Heart right ventricle (tissue), 16 donors: ENCODE results near the gene ISCU. TPM values are rescaled to one million over a fixed set of nuclear protein-coding genes. Genes with fewer than 3 reads are reported as not detected.

Experiments
- ATAC-seq, 8 donors: fragments of 200-7000 bp; cut with Tn5 transposase; one replicate each; pipeline ENCODE4 v1.9.1; 2020; ENCODE audit warnings: mild to moderate bottlenecking in 8 of 8, moderate library complexity in 8 of 8, moderate number of reproducible peaks in 1 of 8
- DNase-seq, 2 donors: peaks; one replicate each; pipeline ENCODE4 v3.0.0-alpha.2; 2020
- H3K27ac ChIP-seq, 10 donors: fragments of 200-600 bp; sonication (generic) in 2 of 10; one replicate each; pipeline versions ENCODE4 v1.5.0 to v1.8.0; 2020 to 2022; ENCODE audit warnings: mild to moderate bottlenecking in 3 of 10
- H3K27me3 ChIP-seq, 7 donors: fragments of 200-600 bp; one replicate each; pipeline ENCODE4 v1.8.0; 2021 to 2022; ENCODE audit warnings: mild to moderate bottlenecking in 2 of 7
- H3K36me3 ChIP-seq, 9 donors: fragments of 200-600 bp; sonication (generic) in 1 of 9; one replicate each; pipeline versions ENCODE4 v1.5.0 to v1.8.0; 2020 to 2022; ENCODE audit warnings: mild to moderate bottlenecking in 2 of 9
- H3K4me1 ChIP-seq, 9 donors: fragments of 200-600 bp; sonication (generic) in 1 of 9; one replicate each; pipeline versions ENCODE4 v1.5.0 to v1.8.0; 2020 to 2022; ENCODE audit warnings: mild to moderate bottlenecking in 4 of 9
- H3K4me3 ChIP-seq, 10 donors: fragments of 200-600 bp; sonication (generic) in 2 of 10; one replicate each; pipeline versions ENCODE4 v1.5.0 to v1.8.0; 2020 to 2022; ENCODE audit warnings: mild to moderate bottlenecking in 7 of 10, moderate library complexity in 2 of 10
- H3K9me3 ChIP-seq, 11 donors: fragments of 200-600 bp in 10 of 11; sonication (generic) in 2 of 11; one replicate each; pipeline versions ENCODE4 v1.5.0 to v1.8.0; 2013 to 2022; ENCODE audit warnings: mild to moderate bottlenecking in 2 of 11, control low read depth in 1 of 11, moderate library complexity in 1 of 11
- WGBS, 2 donors: extraction: QIAGEN DNeasy Blood & Tissue Kit; methylation state at CpG; one replicate each; pipeline ENCODE4 v1.1.7; 2013; ENCODE audit warnings: inconsistent platforms in 1 of 2; 5-methylcytosine and 5-hydroxymethylcytosine counted together
- intact Hi-C, 10 donors: fragments of 100-400 bp; cut with DNase I; formaldehyde crosslinking; loops; one replicate each; pipeline versions ENCODE4 v1.11.1 to v1.14.2; 2022
- polyA plus RNA-seq, 2 donors: library from polyadenylated mRNA; stranded (reverse); fragments of 200-250 nt; gene quantifications; one replicate each; pipeline ENCODE4 v1.2.3, GENCODE V29; 2013
- total RNA-seq, 10 donors: library from RNA; stranded (reverse); fragmentation: NEBNext Ultra II Directional in 3 of 10; extraction: Animal tissue kit (Norgen Biotek cat#: 25700) in 3 of 10; gene quantifications; one replicate each; pipeline versions ENCODE4 v1.2.1 to v1.2.4, GENCODE V29; 2021 to 2023
- TF ChIP-seq, protein P1 (sequence below), 9 donors: fragments of 200-600 bp; sonication (generic) in 2 of 9; IDR thresholded peaks; one replicate each; pipeline versions ENCODE4 v1.5.0 to v1.8.0; 2021 to 2022; ENCODE audit warnings: antibody characterized with exemption in 9 of 9, mild to moderate bottlenecking in 5 of 9, moderate library complexity in 1 of 9
- donor health status: Arrhythmogenic right ventricular cardiomyopathy.
- donor health status: ischemic (EF 13 %, LVEDD 7.1; RV severe dilation, severe dysfunction).
- donor health status: healthy with polysubstance abuse.
- donor health status: DM: no; HTN: yes; CAD: no.
- donor health status: DM: no; HTN: no; CAD: no.
- donor health status: ischemic (EF 25% LVEDD 6.9; RV normal size, moderate dysfunction).
- donor health status: ischemic (EF 25% LVEDD 5.7; RV mildly dilated, moderate dysfunction).
- donor health status: healthy.
- donor health status: DM: yes; HTN: yes; CAD: no.
- donor health status: Ischemic cardiomyopathy.
- donor health status: ischemic (EF 35%, LVEDD 5.7; RV mildly dilated, moderate dysfunction).
- donor health status: nonischemic (EF 11% LVEDD 7.7; RV severe dilation, severe dysfunction).
- donor health status: DM: yes; HTN: yes; CAD: no.
- donor health status: PGD.
- donor health status: ischemic (EF 29% LVEDD 5.4; RV normal size, mild dysfunction).
- donor health status: nonischemic (EF 23%, LVEDD 6.1; RV moderate dilation, normal function).

The ISCU gene
- total and polyA plus RNA-seq, 12 donors, result 164 to 630 (median 516) TPM

DNA sequence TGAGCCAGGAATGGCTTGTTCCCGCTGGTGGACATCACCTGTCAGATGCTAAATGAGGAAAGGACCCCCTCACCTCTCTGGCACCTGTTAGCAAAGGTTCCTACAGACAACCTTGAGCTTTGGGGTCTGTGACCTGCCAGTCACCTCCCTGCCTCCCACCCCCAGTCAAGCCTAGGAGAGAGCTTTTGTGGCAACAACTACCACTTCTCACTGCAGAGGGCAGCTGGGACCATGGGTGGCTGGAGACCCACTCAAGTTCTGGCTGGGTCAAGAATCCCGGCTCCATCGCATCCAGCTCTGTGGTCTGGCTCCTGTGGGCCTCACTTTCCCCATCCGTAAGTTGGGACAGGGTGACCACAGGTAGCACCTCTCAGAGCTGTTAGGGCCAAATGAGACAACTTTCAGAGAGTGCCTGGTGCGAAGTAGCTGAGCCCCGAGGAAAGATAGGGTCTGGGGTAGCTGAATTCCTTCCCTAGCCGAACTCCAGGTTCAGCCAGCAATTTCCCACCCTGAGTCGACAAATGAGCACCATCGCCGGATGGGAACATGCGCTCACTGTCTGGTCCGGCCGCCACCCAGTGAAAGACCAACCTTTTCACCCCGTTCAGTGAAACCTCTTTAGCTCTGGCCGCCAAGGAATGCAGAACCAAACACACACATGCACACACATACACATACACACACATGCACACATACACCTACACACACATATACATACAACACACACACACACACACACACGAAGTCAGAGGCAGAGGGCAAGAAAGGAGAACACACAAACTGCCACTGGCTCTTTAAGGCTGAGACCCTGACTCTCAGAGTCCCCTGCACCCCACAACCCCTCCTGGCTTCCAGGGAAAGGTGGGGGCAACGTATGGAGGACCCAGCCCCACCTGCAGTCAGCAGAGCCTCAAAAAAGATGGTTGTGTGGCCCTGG lies 33.6 kb downstream of the ISCU start:
- Histone ChIP-seq H3K4me1 (no peaks in the 10 kb centered on the region), H3K36me3 (no peaks in the 10 kb centered on the region), H3K4me3 (peak overlapping the region in 5 of 10 donors; percentile 32 to 48 (median 40)), H3K27ac (peak overlapping the region in 2 of 10 donors; percentile 31), H3K9me3 (no peaks in the 10 kb centered on the region), H3K27me3 (peaks cover 0 to 3% (median 0%) of the 10 kb centered on the region in 7 donors)
- WGBS, 2 donors, result 77 to 82% methylated on average over 17 of the region's 17 CpGs
- intact Hi-C loops, result no loop called here
- ATAC-seq (no peak), DNase-seq (no peak)
- TF ChIP-seq, protein P1, sequence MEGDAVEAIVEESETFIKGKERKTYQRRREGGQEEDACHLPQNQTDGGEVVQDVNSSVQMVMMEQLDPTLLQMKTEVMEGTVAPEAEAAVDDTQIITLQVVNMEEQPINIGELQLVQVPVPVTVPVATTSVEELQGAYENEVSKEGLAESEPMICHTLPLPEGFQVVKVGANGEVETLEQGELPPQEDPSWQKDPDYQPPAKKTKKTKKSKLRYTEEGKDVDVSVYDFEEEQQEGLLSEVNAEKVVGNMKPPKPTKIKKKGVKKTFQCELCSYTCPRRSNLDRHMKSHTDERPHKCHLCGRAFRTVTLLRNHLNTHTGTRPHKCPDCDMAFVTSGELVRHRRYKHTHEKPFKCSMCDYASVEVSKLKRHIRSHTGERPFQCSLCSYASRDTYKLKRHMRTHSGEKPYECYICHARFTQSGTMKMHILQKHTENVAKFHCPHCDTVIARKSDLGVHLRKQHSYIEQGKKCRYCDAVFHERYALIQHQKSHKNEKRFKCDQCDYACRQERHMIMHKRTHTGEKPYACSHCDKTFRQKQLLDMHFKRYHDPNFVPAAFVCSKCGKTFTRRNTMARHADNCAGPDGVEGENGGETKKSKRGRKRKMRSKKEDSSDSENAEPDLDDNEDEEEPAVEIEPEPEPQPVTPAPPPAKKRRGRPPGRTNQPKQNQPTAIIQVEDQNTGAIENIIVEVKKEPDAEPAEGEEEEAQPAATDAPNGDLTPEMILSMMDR (IDR thresholded peaks at IDR 0.05), result no peak

DNA sequence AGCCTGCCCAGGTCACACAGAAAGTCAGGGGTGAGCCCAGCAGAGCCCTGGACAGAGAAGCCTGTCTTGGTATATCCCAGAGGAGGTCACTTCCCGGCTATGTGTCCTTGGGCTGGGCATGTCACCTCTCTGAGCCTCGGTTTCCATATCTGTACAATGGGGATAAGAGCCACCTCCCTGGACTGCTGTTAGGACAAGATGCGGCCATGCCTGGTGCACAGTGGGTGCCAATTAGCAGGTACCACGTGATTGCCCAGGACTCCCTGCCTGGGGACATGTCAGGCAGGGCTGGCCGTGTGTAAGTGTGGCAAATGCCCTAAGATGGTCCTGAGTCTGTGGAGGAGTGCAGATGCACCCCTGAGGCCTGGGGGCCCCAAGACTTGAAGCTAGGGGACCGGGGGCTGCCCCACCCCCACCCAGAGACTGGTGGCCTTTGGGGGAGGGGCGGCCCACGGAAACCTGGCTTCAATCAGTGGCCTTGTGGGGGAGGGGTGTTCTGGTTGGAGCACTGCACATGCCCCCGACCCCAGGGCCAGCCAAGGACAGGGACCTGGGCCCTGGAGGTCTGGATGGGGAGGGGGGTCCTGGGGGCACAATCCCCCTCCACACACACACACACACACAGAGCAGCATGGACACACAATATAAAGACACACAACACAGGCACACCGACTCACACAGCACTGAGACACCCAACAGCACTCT lies 34.6 kb downstream of the ISCU start:
- ATAC-seq (peak in 2 of 8 donors; percentile 3 to 5), DNase-seq (no peak)
- Histone ChIP-seq H3K4me3 (peak overlapping the region in 7 of 10 donors; percentile 16 to 48 (median 40)), H3K27me3 (peaks cover 0 to 3% (median 0%) of the 10 kb centered on the region in 7 donors), H3K4me1 (no peaks in the 10 kb centered on the region), H3K9me3 (no peaks in the 10 kb centered on the region), H3K27ac (peak overlapping the region in 2 of 10 donors; percentile 44 to 57), H3K36me3 (no peaks in the 10 kb centered on the region)
- 53 to 55% methylated on average over 10 of the region's 10 CpGs for WGBS, 2 donors
- TF ChIP-seq, protein P1 (IDR thresholded peaks at IDR 0.05), result no peak
- intact Hi-C loops, result no loop called here

DNA sequence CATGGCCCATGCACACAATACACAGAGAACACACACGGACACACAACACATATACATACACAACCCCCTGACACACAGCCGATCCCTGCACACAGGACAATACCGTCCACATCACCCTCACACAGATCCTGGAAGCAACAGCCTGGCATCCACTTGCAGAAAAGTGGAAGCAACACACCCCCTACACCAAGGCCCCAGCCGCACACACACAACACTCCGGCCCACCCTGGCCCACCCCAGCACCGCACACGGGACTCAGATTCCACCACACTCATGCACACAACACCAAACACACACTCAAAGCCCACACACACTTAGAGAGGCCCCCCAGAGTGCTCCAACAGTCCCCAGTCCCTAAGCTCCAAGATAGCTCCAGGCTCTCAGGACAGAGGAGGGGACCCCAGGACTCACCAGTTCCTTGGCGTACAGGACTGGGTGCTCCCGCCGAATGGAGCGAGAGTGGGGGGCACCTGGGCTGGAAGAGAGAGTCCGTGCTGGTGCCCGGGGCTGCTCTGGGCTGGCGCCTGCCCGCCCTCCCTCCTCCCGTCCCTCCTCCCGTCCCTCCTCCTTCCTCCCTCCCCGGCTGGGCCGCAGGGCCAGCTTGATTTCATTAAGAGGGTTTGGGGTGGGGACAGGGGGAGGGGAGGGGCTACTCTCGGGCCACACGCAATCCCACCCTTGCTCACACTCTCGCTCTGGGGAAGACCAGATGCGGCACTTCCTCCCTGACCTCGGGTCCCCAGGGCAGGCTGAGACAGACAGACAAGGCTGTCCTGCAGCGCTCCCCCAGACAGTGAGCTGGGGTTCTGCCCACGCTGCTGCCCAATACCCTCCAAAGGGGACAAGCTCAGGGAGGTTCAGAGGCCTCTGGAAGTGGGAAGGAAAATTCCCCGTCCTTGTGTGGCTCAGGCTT lies 35.4 kb downstream of the ISCU start, which contains the start of gene TMEM119:
Gene TMEM119 (minus strand): TSS at position 526 of the 913 bp plus-strand sequence. CDS start 5,701 bp downstream, outside the sequence.
- WGBS, 2 donors, result 48% methylated on average over 25 to 27 of the region's 27 CpGs
- peak within 1 kb of the TSS in 7 of 10 donors; percentile 16 to 48 (median 40) for H3K4me3 ChIP-seq
- no peaks in the 10 kb centered on the region for H3K36me3 ChIP-seq
- peak within 1 kb of the TSS in 2 of 10 donors; percentile 44 to 57 for H3K27ac ChIP-seq
- H3K27me3 ChIP-seq, result peaks cover 0 to 3% (median 0%) of the 10 kb centered on the region in 7 donors
- peak; percentile 49 to 77 (median 68) for ATAC-seq
- TF ChIP-seq, protein P1 (IDR thresholded peaks at IDR 0.05), result no peak
- no peaks in the 10 kb centered on the region for H3K4me1 ChIP-seq
- peak in 1 of 2 donors; percentile 38 for DNase-seq
- H3K9me3 ChIP-seq, result no peaks in the 10 kb centered on the region
- intact Hi-C loops, result no loop called here
